CD1c-positive myeloid dendritic cell (primary cell): ENCODE data around the gene C1orf105.
A peak's percentile ranks its signal among the peaks of the same experiment; 100 is the strongest.

ENCODE experiments used
- DNase-seq: peaks from one replicate; pipeline ENCODE4 v3.0.0-alpha.2; 2016; ENCODE audit errors: extremely low spot score

C1orf105 gene

DNA sequence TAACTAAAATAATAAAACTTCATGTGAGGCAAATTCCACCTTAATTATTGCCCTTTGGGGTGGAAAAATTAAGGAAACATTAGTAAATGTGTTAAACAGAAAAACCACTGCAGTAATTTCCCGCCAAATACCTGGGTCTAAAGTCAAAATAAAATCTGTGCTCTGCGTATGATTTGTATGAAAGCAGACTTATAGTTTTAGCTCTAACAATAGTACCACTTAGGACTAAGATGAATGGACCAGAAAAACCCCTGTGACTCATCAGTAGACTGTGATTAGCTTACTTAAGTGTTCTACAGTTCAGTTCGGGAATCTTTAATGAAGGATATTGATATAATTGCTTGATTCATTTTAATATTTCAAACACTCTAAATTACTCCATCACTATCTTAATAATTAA lies 23.3 kb upstream of the C1orf105 start:
- no peak for DNase-seq

DNA sequence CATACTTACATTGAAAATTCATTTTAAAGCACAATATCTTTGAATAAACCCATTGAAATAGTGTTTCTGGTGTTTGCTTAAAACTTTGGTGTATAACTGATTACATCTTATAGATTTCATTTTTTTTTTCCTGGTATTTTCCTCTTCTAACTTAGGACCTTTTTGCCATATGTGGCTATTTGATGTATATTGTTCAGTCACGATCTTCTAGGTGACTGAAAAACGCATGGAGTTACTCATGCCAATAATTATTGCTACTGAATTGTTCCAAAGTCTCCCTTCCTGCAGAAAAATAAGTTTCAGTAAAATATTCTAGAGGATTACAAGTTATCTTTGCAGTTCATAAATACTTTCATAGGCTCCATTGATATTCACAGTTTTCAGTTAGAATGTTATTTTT lies 22.9 kb upstream of the C1orf105 start:
- DNase-seq = no peak

DNA sequence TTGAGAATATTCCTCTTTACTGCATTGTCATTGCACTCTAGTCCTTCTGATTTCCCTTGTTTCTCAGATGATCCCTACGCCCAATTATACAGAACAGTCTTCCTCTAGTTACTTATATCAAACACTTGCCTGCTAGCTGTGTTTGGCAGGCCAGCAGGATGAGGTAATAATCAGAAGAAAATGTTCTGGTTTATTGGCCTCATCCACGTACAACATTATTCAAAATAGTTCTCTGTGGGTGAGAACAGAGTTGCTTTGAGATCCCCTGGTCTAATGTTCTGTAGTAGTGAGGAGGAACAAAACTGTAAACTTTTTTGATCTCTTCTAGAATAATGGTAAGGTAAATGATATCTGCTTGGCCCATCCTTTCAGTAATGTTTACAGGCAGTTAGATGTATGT lies 22.3 kb upstream of the C1orf105 start:
- no peak for DNase-seq

- peak; percentile 48 for DNase-seq
Observed at GRCh38 chr1:172398970-172399755, 21.3 kb upstream of the C1orf105 start.

- DNase-seq = no peak
Observed at GRCh38 chr1:172399756-172400721, 20.4 kb upstream of the C1orf105 start.

DNA sequence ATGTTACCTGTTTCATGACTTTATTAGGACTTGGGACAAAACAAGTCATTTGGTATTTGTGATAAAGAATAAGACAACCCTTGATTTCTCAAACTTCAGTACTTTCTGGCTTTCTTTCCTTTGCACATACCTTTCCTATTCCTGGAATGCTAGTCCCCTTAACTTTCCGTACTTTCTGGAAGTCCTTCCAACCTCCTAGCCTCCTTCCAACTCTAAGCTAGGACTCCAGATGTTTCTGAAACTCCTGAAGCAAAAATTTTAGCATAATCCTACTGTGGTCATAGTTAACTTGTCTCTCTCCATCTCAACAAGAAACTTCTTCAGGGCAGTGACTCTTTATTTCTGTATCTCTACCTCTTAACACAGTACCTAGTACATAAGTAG lies 19.8 kb upstream of the C1orf105 start:
- DNase-seq = no peak

DNA sequence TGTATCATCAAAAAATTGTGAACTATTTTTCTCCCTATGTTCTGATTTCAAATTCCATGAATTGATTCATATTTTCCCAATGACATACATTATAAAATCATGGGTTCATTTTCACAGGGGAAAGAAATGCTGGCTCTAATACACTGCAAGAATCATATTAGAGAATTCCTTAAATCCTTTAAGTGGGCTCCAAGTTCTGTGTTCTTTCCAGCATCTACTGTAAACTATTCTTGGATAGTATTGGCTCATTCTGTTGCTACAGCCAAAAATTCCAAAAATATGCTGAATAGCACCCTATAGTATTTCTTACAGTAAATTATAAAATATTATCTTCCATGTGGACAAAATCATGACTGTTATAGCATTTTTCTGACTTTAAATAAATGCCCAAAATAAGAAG lies 19.0 kb upstream of the C1orf105 start:
- no peak for DNase-seq

GRCh38 chr1:172401892-172402291 lies 18.6 kb upstream of the C1orf105 start:
- DNase-seq = no peak

DNA sequence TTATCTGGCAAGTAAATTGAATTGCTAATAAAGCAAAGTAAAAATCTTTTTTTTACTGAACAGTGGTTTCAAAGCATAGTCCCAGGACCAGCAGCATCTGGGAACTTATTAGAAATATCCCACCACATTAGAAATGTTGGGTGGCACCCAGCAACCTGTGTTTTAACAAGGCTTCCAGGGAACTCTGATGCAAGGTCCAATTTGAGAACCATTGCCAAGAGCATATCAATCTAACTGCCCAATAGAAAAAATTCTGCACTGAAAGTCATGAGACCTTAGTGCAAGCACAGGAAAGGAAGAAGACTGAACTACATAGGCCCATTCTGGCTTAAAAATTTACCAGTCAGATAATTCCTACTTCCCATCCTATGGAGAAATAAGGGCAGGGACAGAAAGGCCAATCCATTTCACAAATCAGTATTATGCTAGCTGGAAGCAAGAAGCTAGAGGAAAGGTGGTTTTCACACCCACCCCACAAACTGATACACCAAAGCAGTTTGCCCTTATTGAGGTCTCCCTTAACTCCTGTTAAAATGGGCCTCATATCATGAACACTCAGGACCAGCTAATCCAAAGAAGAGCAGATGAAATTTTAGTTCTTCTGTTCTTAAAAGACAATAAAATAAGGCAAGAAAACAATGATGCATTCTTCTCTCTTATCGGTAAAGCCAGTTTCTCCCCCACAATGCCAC lies 17.5 kb upstream of the C1orf105 start:
- no peak for DNase-seq

- no peak for DNase-seq
Observed at GRCh38 chr1:172404121-172404520, 16.4 kb upstream of the C1orf105 start.

- DNase-seq = no peak
Observed at GRCh38 chr1:172405912-172406311, 14.6 kb upstream of the C1orf105 start.

GRCh38 chr1:172406968-172407367 lies 13.5 kb upstream of the C1orf105 start:
- no peak for DNase-seq

DNA sequence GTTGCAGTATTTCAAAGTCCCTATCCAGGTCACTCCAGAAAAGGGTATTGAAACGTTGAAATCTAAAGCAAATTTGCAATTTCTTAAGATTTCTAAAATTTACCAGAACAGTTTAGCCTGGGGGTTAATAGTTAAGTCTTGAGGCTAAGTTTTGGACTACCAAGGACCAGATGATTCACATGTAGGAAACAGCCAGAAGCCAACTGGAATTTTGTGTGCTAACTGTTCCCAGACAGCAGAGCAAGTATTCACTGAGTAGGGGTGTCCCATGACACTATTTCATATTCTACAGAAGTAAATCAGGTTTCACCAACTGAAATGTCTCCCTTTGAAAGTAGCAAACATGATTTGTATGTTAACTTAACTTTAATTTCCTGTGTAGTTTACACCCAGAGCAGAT lies 11.5 kb upstream of the C1orf105 start:
- no peak for DNase-seq

GRCh38 chr1:172410027-172410426 lies 10.5 kb upstream of the C1orf105 start:
- no peak for DNase-seq

- no peak for DNase-seq
Observed at GRCh38 chr1:172411791-172412338, 8.6 kb upstream of the C1orf105 start.

DNA sequence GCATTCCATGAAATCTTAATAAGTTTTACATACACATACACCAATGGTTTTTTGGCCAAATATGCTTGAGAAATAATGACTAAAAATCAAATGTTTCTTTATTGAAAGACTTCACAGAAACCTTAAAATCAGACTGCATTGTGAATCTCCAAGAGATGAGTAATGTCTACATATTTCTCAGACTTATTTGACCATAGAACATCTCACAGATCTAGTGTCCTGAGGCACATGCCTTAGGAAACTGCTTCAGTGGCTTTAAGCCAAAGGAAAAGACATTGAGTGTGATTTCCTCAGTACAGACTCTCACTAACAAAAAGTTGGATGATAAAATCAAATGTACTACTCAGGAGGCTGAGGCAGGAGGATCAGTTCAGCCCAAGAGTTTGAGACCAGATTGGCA lies 6.2 kb upstream of the C1orf105 start:
- no peak for DNase-seq

- DNase-seq = no peak
Observed at GRCh38 chr1:172416496-172417035, 3.9 kb upstream of the C1orf105 start.

- no peak for DNase-seq
Observed at GRCh38 chr1:172417557-172417956, 2.9 kb upstream of the C1orf105 start.

GRCh38 chr1:172421974-172422604 lies 1.6 kb downstream of the C1orf105 start:
- DNase-seq = no peak

DNA sequence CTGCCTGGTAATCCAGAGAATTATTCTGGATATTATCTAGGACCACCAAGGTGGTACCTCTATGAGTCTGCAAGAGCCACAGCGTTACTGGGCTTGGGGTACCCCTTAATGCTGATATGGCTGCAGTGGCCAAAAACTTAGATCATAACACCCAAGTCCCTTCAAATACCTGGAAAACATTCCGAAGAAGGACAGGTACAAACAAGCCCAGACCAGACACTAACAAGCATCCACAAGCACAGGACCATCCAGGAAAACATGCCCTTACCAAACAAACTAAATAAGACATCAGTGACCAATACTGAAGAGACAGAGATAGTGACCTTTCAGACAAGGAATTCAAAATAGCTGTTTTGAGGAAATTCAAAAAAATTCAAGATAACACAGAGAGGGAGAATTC lies 2.9 kb downstream of the C1orf105 start:
- DNase-seq = no peak

DNA sequence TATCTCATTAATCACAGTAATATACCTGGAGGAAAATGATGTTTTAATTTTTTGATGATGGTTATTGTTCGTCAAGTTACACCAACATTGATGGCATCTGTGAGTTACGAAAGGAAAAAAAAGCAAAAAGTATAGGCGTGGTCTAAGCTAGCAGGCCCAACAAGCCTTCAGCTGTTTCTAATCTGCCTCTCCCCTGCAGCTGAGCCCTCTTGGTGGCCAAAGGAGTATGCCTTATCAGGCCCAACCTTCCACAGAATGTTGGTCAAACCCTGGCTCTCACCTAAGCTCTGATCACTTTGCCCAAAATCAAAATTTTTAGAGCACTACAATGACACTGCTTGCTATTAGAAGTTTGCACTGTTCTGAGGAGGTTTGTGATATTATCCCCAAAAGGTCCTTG lies 4.9 kb downstream of the C1orf105 start:
- DNase-seq = no peak
